Liver (tissue), 9 donors: ENCODE data around the gene THRB. TPM values are rescaled to one million over a fixed set of nuclear protein-coding genes. Genes with fewer than 3 reads are reported as not detected.

Source experiments
- DNase-seq: peaks from one replicate; pipeline ENCODE4 v3.0.0-alpha.2; 2017; ENCODE audit warnings: low spot score
- H3K27ac ChIP-seq, 2 donors: one replicate each; pipeline ENCODE4 v1.7.0; 2013; ENCODE audit warnings: inconsistent platforms in 2 of 2, low read length in 2 of 2, control low read depth in 1 of 2, low read depth in 1 of 2, mild to moderate bottlenecking in 1 of 2
- H3K27me3 ChIP-seq, 4 donors: one replicate each; pipeline versions ENCODE4 v1.6.1 to v1.7.0; 2013; ENCODE audit warnings: low read length in 3 of 4, inconsistent platforms in 1 of 4, mild to moderate bottlenecking in 1 of 4, moderate library complexity in 1 of 4; ENCODE audit not compliant: control insufficient read depth in 4 of 4, insufficient read depth in 4 of 4
- H3K36me3 ChIP-seq, 4 donors: one replicate each; pipeline versions ENCODE4 v1.6.1 to v1.7.0; 2013; ENCODE audit warnings: low read length in 3 of 4, mild to moderate bottlenecking in 3 of 4, low read depth in 1 of 4, moderate library complexity in 1 of 4; ENCODE audit not compliant: control insufficient read depth in 4 of 4, insufficient read depth in 3 of 4
- H3K4me1 ChIP-seq, 4 donors: one replicate each; pipeline versions ENCODE4 v1.6.1 to v1.7.0; 2013; ENCODE audit warnings: low read length in 3 of 4, mild to moderate bottlenecking in 3 of 4, moderate library complexity in 1 of 4; ENCODE audit not compliant: control insufficient read depth in 4 of 4, insufficient read depth in 4 of 4
- H3K4me3 ChIP-seq, 3 donors: one replicate each; pipeline versions ENCODE4 v1.6.1 to v1.7.0; 2013; ENCODE audit warnings: low read length in 3 of 3, control low read depth in 1 of 3, low read depth in 1 of 3, mild to moderate bottlenecking in 1 of 3
- H3K9ac ChIP-seq, 2 donors: one replicate each; pipeline ENCODE4 v1.7.0; 2013; ENCODE audit warnings: low read length in 2 of 2, mild to moderate bottlenecking in 2 of 2, moderate library complexity in 2 of 2, control low read depth in 1 of 2, low read depth in 1 of 2
- H3K9me3 ChIP-seq, 4 donors: one replicate each; pipeline versions ENCODE4 v1.6.1 to v1.7.0; 2013; ENCODE audit warnings: low read length in 3 of 4; ENCODE audit not compliant: control insufficient read depth in 4 of 4
- CTCF ChIP-seq: fragments of 150-350 bp; IDR thresholded peaks from 2 replicates; pipeline ENCODE4 v1.5.1; 2017; ENCODE audit warnings: improper control_type of control experiment, low read depth, low read length; ENCODE audit not compliant: missing input control
- EGR1 ChIP-seq, 2 donors: IDR thresholded peaks; 2 replicates each; pipeline ENCODE4 v1.6.1; 2016 to 2018; ENCODE audit warnings: antibody characterized with exemption in 2 of 2, low read depth in 2 of 2
- FOXA1 ChIP-seq: IDR thresholded peaks from 2 replicates; pipeline ENCODE4 v1.6.1; 2016; ENCODE audit warnings: antibody characterized with exemption
- FOXA2 ChIP-seq: IDR thresholded peaks from 2 replicates; pipeline ENCODE4 v1.6.1; 2016; ENCODE audit warnings: antibody characterized with exemption
- GABPA ChIP-seq, 2 donors: IDR thresholded peaks in 1 of 2; conservative IDR thresholded peaks in 1 of 2; 2 replicates each; pipeline ENCODE4 v1.6.1; 2016; ENCODE audit warnings: antibody characterized with exemption in 2 of 2, mild to moderate bottlenecking in 1 of 2, moderate library complexity in 1 of 2
- HNF4A ChIP-seq, 2 donors: conservative IDR thresholded peaks; 2 replicates each; pipeline ENCODE4 v1.6.1; 2016; ENCODE audit warnings: antibody characterized with exemption in 2 of 2, mild to moderate bottlenecking in 2 of 2
- HNF4G ChIP-seq: IDR thresholded peaks from 2 replicates; pipeline ENCODE4 v1.6.1; 2016; ENCODE audit warnings: antibody characterized with exemption
- JUND ChIP-seq, 2 donors: IDR thresholded peaks; 2 replicates each; pipeline ENCODE4 v1.6.1; 2016; ENCODE audit warnings: antibody characterized with exemption in 2 of 2
- NR2F2 ChIP-seq: IDR thresholded peaks from 2 replicates; pipeline ENCODE4 v1.6.1; 2016; ENCODE audit warnings: antibody characterized with exemption
- RAD21 ChIP-seq, 2 donors: IDR thresholded peaks; 2 replicates each; pipeline ENCODE4 v1.6.1; 2016; ENCODE audit warnings: antibody characterized with exemption in 2 of 2, mild to moderate bottlenecking in 2 of 2
- RXRA ChIP-seq, 2 donors: IDR thresholded peaks; 2 replicates each; pipeline ENCODE4 v1.6.1; 2017 to 2018; ENCODE audit warnings: antibody characterized with exemption in 2 of 2, mild to moderate bottlenecking in 1 of 2
- TAF1 ChIP-seq: conservative IDR thresholded peaks from 2 replicates; pipeline ENCODE4 v1.6.1; 2016; ENCODE audit warnings: antibody characterized with exemption, mild to moderate bottlenecking
- YY1 ChIP-seq: IDR thresholded peaks from 2 replicates; pipeline ENCODE4 v1.6.1; 2016; ENCODE audit warnings: antibody characterized with exemption, mild to moderate bottlenecking
- ZBTB33 ChIP-seq: IDR thresholded peaks from 2 replicates; pipeline ENCODE4 v1.6.1; 2016; ENCODE audit warnings: antibody characterized with exemption
- WGBS: extraction: QIAGEN DNeasy Blood & Tissue Kit; methylation state at CpG from one replicate; pipeline ENCODE4 v1.1.7; 2013; 5-methylcytosine and 5-hydroxymethylcytosine counted together
- polyA plus RNA-seq, 2 donors: library from polyadenylated mRNA; stranded (reverse) in 1 of 2; unstranded in 1 of 2; fragments of 200-250 nt in 1 of 2; fragments of >200 nt in 1 of 2; fragmentation: Nextera tagmentation in 1 of 2; extraction: Ambion mirVana in 1 of 2; gene quantifications; one replicate each; pipeline versions ENCODE4 v1.2.1 to v1.2.3, GENCODE V29; 2013 to 2015
- total RNA-seq, 2 donors: library from RNA; depleted of rRNA; stranded (reverse); fragments of >200 nt; gene quantifications; one replicate each; pipeline ENCODE4 v1.2.3, GENCODE V29; 2014
- TF ChIP-seq, protein P1 (sequence below): IDR thresholded peaks from 2 replicates; pipeline ENCODE4 v1.6.1; 2016; ENCODE audit warnings: antibody characterized with exemption, mild to moderate bottlenecking
- TF ChIP-seq, protein P2 (sequence below): IDR thresholded peaks from 2 replicates; pipeline ENCODE4 v1.6.1; 2016; ENCODE audit warnings: antibody characterized with exemption
- donor health status: healthy.
- donor health status: healthy.
- donor health status: healthy.
- donor health status: healthy.
- donor health status: healthy.

The THRB gene
- total and polyA plus RNA-seq, 4 donors, result 5.9 to 23.9 (median 9.3) TPM

DNA sequence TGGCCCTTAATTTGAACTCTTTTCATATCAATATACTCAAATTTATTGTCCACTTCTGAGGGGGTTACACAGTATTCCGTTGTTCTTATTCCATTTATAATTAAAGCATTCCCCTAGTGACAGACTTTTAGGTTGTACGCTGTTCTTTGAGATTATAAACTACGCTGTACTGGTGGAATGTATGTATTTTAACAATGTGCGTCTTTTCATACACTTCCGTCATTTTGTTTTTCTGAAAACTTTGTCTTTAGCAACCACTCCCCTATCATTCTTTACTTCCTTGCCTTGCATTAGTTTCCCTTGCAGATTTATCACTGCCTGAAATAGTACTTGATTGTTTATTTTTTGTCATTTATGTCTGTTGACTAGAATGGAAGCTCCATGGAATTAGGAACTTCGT, 137.0 kb downstream of the THRB start:
- TF ChIP-seq TAF1 (no peak), HNF4A (conservative IDR thresholded peaks at IDR 0.05) (no peak), GABPA (IDR thresholded peaks at IDR 0.05 in 1 of 2, conservative IDR thresholded peaks at IDR 0.05 in 1 of 2) (no peak), RXRA (IDR thresholded peaks at IDR 0.05) (no peak), JUND (IDR thresholded peaks at IDR 0.05) (no peak), HNF4G (no peak), ZBTB33 (no peak), NR2F2 (no peak), YY1 (no peak), FOXA1 (no peak), FOXA2 (no peak), CTCF (no peak)
- TF ChIP-seq, protein P1, sequence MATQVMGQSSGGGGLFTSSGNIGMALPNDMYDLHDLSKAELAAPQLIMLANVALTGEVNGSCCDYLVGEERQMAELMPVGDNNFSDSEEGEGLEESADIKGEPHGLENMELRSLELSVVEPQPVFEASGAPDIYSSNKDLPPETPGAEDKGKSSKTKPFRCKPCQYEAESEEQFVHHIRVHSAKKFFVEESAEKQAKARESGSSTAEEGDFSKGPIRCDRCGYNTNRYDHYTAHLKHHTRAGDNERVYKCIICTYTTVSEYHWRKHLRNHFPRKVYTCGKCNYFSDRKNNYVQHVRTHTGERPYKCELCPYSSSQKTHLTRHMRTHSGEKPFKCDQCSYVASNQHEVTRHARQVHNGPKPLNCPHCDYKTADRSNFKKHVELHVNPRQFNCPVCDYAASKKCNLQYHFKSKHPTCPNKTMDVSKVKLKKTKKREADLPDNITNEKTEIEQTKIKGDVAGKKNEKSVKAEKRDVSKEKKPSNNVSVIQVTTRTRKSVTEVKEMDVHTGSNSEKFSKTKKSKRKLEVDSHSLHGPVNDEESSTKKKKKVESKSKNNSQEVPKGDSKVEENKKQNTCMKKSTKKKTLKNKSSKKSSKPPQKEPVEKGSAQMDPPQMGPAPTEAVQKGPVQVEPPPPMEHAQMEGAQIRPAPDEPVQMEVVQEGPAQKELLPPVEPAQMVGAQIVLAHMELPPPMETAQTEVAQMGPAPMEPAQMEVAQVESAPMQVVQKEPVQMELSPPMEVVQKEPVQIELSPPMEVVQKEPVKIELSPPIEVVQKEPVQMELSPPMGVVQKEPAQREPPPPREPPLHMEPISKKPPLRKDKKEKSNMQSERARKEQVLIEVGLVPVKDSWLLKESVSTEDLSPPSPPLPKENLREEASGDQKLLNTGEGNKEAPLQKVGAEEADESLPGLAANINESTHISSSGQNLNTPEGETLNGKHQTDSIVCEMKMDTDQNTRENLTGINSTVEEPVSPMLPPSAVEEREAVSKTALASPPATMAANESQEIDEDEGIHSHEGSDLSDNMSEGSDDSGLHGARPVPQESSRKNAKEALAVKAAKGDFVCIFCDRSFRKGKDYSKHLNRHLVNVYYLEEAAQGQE, result no peak
- TF ChIP-seq, protein P2, sequence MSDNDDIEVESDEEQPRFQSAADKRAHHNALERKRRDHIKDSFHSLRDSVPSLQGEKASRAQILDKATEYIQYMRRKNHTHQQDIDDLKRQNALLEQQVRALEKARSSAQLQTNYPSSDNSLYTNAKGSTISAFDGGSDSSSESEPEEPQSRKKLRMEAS, result no peak
- no peaks in the 10 kb centered on the region for H3K27me3 ChIP-seq
- H3K9ac ChIP-seq, result no peak overlapping the region
- no peak overlapping the region for H3K4me3 ChIP-seq
- WGBS, result 83% methylated on average over 6 of the region's 6 CpGs
- no peaks in the 10 kb centered on the region for H3K36me3 ChIP-seq
- no peak overlapping the region for H3K27ac ChIP-seq
- H3K9me3 ChIP-seq, result no peaks in the 10 kb centered on the region
- DNase-seq, result no peak
- peaks cover 0 to 42% (median 13%) of the 10 kb centered on the region in 4 donors for H3K4me1 ChIP-seq

DNA sequence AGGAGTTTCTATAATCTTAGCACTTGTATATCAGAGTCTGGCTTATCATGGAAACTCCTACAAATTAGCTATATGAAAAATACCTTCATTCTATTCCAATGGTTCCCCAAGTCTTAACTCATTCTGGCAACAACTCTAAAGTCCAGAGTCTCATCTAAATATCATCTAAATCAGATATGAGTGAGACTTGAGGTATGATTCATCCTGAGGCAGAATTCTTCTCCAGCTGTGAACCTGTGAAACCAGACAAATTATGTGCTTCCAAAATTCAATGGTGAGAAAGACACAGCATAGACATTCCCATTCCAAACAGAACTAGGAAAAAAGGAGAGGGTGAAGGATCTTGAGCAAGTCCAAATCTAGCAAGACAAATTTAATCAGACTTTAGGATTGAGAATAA, 138.8 kb downstream of the THRB start:
- TF ChIP-seq YY1 (no peak), FOXA1 (no peak), TAF1 (no peak), RAD21 (IDR thresholded peaks at IDR 0.05) (no peak), GABPA (IDR thresholded peaks at IDR 0.05 in 1 of 2, conservative IDR thresholded peaks at IDR 0.05 in 1 of 2) (no peak), JUND (IDR thresholded peaks at IDR 0.05) (no peak), FOXA2 (no peak), EGR1 (IDR thresholded peaks at IDR 0.05; ENCODE audit: low read depth in 2 of 2) (no peak), ZBTB33 (no peak), HNF4A (conservative IDR thresholded peaks at IDR 0.05) (no peak), RXRA (IDR thresholded peaks at IDR 0.05) (no peak)
- TF ChIP-seq, protein P1, result no peak
- no peaks in the 10 kb centered on the region for H3K27me3 ChIP-seq
- H3K36me3 ChIP-seq, result no peaks in the 10 kb centered on the region
- no peak for DNase-seq
- no peak overlapping the region for H3K9ac ChIP-seq
- no peak overlapping the region for H3K27ac ChIP-seq
- peaks cover 0 to 42% (median 14%) of the 10 kb centered on the region in 4 donors for H3K4me1 ChIP-seq
- no peaks in the 10 kb centered on the region for H3K9me3 ChIP-seq
- H3K4me3 ChIP-seq, result no peak overlapping the region
